GM12878 (cell line): ENCODE data around the gene CORO2B. TPM values are rescaled to one million over a fixed set of nuclear protein-coding genes. Genes with fewer than 3 reads are reported as not detected.

Experiments used
- ATAC-seq: fragments of 200-7000 bp; cut with Tn5 transposase; 3 replicates; pipeline ENCODE4 v1.9.1; 2020; ENCODE audit warnings: mild to moderate bottlenecking, moderate library complexity
- BruUV-seq: library from RNA; stranded (reverse); fragments of 400-500 nt; replicated peaks from 2 replicates; lab custom pipeline; 2021; lab: Mats Ljungman, UMichigan
- CTCF ChIA-PET: fragments of 300-600 bp; sonication (Branson Sonifier 250); formaldehyde crosslinking; extraction: SDS; loops from one replicate; lab custom pipeline; 2021; ENCODE audit warnings: inconsistent platforms; lab: Yijun Ruan, JAX
- POLR2A ChIA-PET: fragments of 350-600 bp; formaldehyde crosslinking; extraction: SDS; loops from one replicate; lab custom pipeline; 2021; ENCODE audit warnings: inconsistent platforms; lab: Charles Lee
- RAD21 ChIA-PET: fragments of 300-600 bp; sonication (Branson Sonifier 250); formaldehyde crosslinking; loops from one replicate; lab custom pipeline; 2023; ENCODE audit warnings: antibody characterized with exemption; ENCODE audit not compliant: unreplicated experiment; lab: Charles Lee
- SMC1A ChIA-PET: fragments of 300-600 bp; sonication (Branson Sonifier 250); formaldehyde crosslinking; loops from one replicate; lab custom pipeline; 2023; ENCODE audit not compliant: unreplicated experiment, uncharacterized antibody; lab: Charles Lee
- DNase-seq: peaks from one replicate; pipeline ENCODE4 v3.0.0-alpha.2; 2011; ENCODE audit warnings: low read depth, low spot score
- FAIRE-seq: peaks from 3 replicates; lab custom pipeline; 2011; peaks lifted over from hg19 to GRCh38; lab: Jason Lieb, UNC
- H2AFZ ChIP-seq: 2 replicates; pipeline ENCODE4 v1.6.0; 2011; ENCODE audit warnings: low read depth, low read length, control low read depth; ENCODE audit not compliant: control insufficient read depth
- H3K27ac ChIP-seq: 2 replicates; pipeline ENCODE4 v1.5.1; 2011; ENCODE audit warnings: control low read depth; ENCODE audit not compliant: control insufficient read depth, insufficient read depth
- H3K27me3 ChIP-seq, 2 experiments: replicated peaks in 1 of 2; 2 replicates each; pipeline versions ENCODE4 v1.6.0 to v1.6.1; 2011; ENCODE audit warnings: low read length in 1 of 2; ENCODE audit not compliant: control insufficient read depth in 2 of 2, insufficient read depth in 2 of 2
- H3K36me3 ChIP-seq, 2 experiments: 2 replicates each; pipeline ENCODE4 v1.5.1; 2011; ENCODE audit warnings: low read length in 1 of 2; ENCODE audit not compliant: control insufficient read depth in 2 of 2, insufficient read depth in 2 of 2
- H3K4me1 ChIP-seq: 2 replicates; pipeline ENCODE4 v1.6.1; 2011; ENCODE audit warnings: mild to moderate bottlenecking, low read length, moderate library complexity, mixed read lengths; ENCODE audit not compliant: control insufficient read depth, insufficient read depth
- H3K4me2 ChIP-seq: 2 replicates; pipeline ENCODE4 v1.6.0; 2011; ENCODE audit warnings: control low read depth; ENCODE audit not compliant: control insufficient read depth, insufficient read depth
- H3K4me3 ChIP-seq: fragments of 200-600 bp; sonication (generic); 2 replicates; pipeline ENCODE4 v1.5.1; 2016
- H3K79me2 ChIP-seq: 2 replicates; pipeline ENCODE4 v1.6.0; 2011; ENCODE audit warnings: low read length; ENCODE audit not compliant: control insufficient read depth, insufficient read depth
- H3K9ac ChIP-seq: 2 replicates; pipeline ENCODE4 v1.8.0; 2011; ENCODE audit warnings: low read length, control low read depth, mixed read lengths; ENCODE audit not compliant: control insufficient read depth, insufficient read depth
- H3K9me3 ChIP-seq: replicated peaks from 3 replicates; pipeline ENCODE4 v1.5.1; 2011; ENCODE audit warnings: mild to moderate bottlenecking, low read length; ENCODE audit not compliant: control insufficient read depth, insufficient read depth
- H4K20me1 ChIP-seq: 2 replicates; pipeline ENCODE4 v1.6.0; 2011; ENCODE audit not compliant: control insufficient read depth, insufficient read depth
- CHD1 ChIP-seq: IDR thresholded peaks from 2 replicates; pipeline ENCODE4 v1.6.1; 2012; ENCODE audit warnings: low read depth, low read length, improper control_type of control experiment
- DPF2 ChIP-seq: fragments of 450-650 bp; IDR thresholded peaks from 2 replicates; pipeline ENCODE4 v1.6.1; 2017; ENCODE audit warnings: mild to moderate bottlenecking
- E2F8 ChIP-seq: fragments of 450-650 bp; IDR thresholded peaks from 2 replicates; pipeline ENCODE4 v1.6.1; 2018; ENCODE audit warnings: mild to moderate bottlenecking, low read depth, moderate library complexity; ENCODE audit not compliant: partially characterized antibody
- EZH2 ChIP-seq: IDR thresholded peaks from 2 replicates; pipeline ENCODE4 v1.6.1; 2012; ENCODE audit warnings: low read depth, mild to moderate bottlenecking, control low read depth, inconsistent platforms, low read length, borderline replicate concordance; ENCODE audit not compliant: control insufficient read depth
- HDAC2 ChIP-seq: fragments of 200-600 bp; sonication (generic); IDR thresholded peaks from 2 replicates; pipeline ENCODE4 v1.6.1; 2017
- NFYA ChIP-seq: IDR thresholded peaks from 2 replicates; pipeline ENCODE4 v1.6.1; 2011; ENCODE audit warnings: low read depth, mild to moderate bottlenecking, low read length, improper control_type of control experiment, borderline replicate concordance
- NFYB ChIP-seq: IDR thresholded peaks from 2 replicates; pipeline ENCODE4 v1.6.1; 2011; ENCODE audit warnings: low read depth, mild to moderate bottlenecking, low read length, improper control_type of control experiment, moderate library complexity; ENCODE audit not compliant: insufficient read depth
- POLR2AphosphoS5 ChIP-seq: IDR thresholded peaks from 2 replicates; pipeline ENCODE4 v1.6.1; 2011; ENCODE audit warnings: mild to moderate bottlenecking, low read length, inconsistent platforms
- RAD51 ChIP-seq: fragments of 450-650 bp; IDR thresholded peaks from 2 replicates; pipeline ENCODE4 v1.6.1; 2016; ENCODE audit warnings: moderate library complexity, mild to moderate bottlenecking, inconsistent platforms
- REST ChIP-seq: IDR thresholded peaks from 2 replicates; pipeline ENCODE4 v1.6.1; 2012; ENCODE audit warnings: mild to moderate bottlenecking, low read depth, low read length
- STAT3 ChIP-seq: IDR thresholded peaks from 2 replicates; pipeline ENCODE4 v1.6.1; 2011; ENCODE audit warnings: low read depth, low read length, improper control_type of control experiment
- ZNF274 ChIP-seq: IDR thresholded peaks from one replicate; pipeline ENCODE4 v1.8.0; 2011; ENCODE audit not compliant: insufficient read length, insufficient read depth
- WGBS: methylation state at CpG from one replicate; pipeline ENCODE4 v1.1.6; 2016; ENCODE audit warnings: low lambda C conversion rate; ENCODE audit not compliant: insufficient replicate concordance, insufficient coverage; ENCODE audit errors: missing lambda C conversion rate; 5-methylcytosine and 5-hydroxymethylcytosine counted together
- in situ Hi-C: fragments of 300-500 bp; cut with MboI; formaldehyde crosslinking; loops from 9 replicates; pipeline ENCODE4 v1.14.3; 2018; ENCODE audit warnings: mixed read lengths
- intact Hi-C: fragments of 100-400 bp; cut with micrococcal nuclease; formaldehyde crosslinking; loops from one replicate; pipeline ENCODE4 v1.14.2; 2022; ENCODE audit not compliant: unreplicated experiment
- polyA plus RNA-seq, 11 experiments: library from polyadenylated mRNA; depleted of rRNA in 4 of 11; unstranded in 6 of 11; stranded (reverse) in 5 of 11; fragments of >200 nt; fragmentation: Nextera tagmentation in 4 of 11; fragmentation: Illumina TruSeq in 1 of 11; extraction: Ambion mirVana in 4 of 11; extraction: Trizol in 1 of 11; gene quantifications; 1 replicate in 1 of 11; 2 replicates in 10 of 11; pipeline versions ENCODE4 v1.2.1 to v1.2.3, GENCODE V29; 2011 to 2016; ENCODE audit warnings: inconsistent platforms in 2 of 11, missing spikeins in 2 of 11, low read depth in 1 of 11
- total RNA-seq, 4 experiments: library from RNA; depleted of rRNA in 3 of 4; stranded (reverse); fragments of >200 nt in 3 of 4; fragmentation: Illumina TruSeq in 1 of 4; extraction: Trizol in 1 of 4; gene quantifications; 2 replicates each; pipeline versions ENCODE4 v1.2.1 to v1.2.3, GENCODE V29; 2013 to 2021
- TF ChIP-seq, protein P1 (sequence below): fragments of 450-650 bp; formaldehyde crosslinking; IDR thresholded peaks from 2 replicates; pipeline ENCODE4 v1.4.0; 2020; ENCODE audit warnings: mild to moderate bottlenecking, moderate library complexity

The CORO2B gene
- total and polyA plus RNA-seq, 10 of the 15 experiments (the other 5 are each of a cell fraction or from before 2014, with no cell fraction given) = 0.05 to 0.73 (median 0.13) TPM; not detected in 4

- TF ChIP-seq E2F8 = no peak
- no peak for TF ChIP-seq STAT3
- TF ChIP-seq RAD51 = no peak
- no peak for TF ChIP-seq NFYA
- no peak for TF ChIP-seq EZH2
- TF ChIP-seq, all 136 proteins: peak for 0
Observed at GRCh38 chr15:68602459-68603215, 23.8 kb downstream of the CORO2B start (continued).

DNA sequence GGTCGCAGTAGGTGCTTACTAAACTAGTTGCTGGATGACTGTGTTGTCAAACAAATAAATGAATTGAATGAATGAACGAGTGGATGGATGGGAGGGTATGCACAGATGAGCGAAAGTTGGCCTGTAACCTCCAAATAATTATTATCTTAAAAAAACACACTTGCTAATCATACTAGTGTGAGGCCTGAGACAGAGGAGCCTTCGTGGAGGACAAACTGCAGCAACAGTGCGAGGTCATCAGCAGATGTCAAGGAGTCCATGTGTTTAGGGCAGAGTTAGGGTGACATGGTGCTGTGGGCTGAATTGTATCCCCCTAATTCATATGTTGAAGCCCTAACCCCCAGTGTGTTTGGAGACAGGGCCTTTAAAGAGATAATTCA lies 24.4 kb downstream of the CORO2B start:
- no peaks in the 10 kb centered on the region for H3K4me1 ChIP-seq
- H3K27ac ChIP-seq = no peak overlapping the region
- no peak overlapping the region for H3K9ac ChIP-seq
- ChIA-PET POLR2A (no interaction called here), SMC1A (no interaction called here), CTCF (no interaction called here), RAD21 (no interaction called here)
- 3% methylated on average over 5 of the region's 5 CpGs for WGBS
- DNase-seq = no peak
- BruUV-seq = no TSS peak
- no peaks in the 10 kb centered on the region; a peak in 2 of 4 replicates for H3K27me3 ChIP-seq
- in situ Hi-C loops (no loop called here), intact Hi-C loops (no loop called here)
- H3K79me2 ChIP-seq = no peaks in the 10 kb centered on the region
- no peaks in the 10 kb centered on the region for H3K36me3 ChIP-seq
- H3K9me3 ChIP-seq = no peaks in the 10 kb centered on the region
- FAIRE-seq = no peak
- no peaks in the 10 kb centered on the region for H4K20me1 ChIP-seq
- H3K4me3 ChIP-seq = no peak overlapping the region
- no peak overlapping the region for H3K4me2 ChIP-seq
- H2AFZ ChIP-seq = no peak overlapping the region
- no peak for ATAC-seq
- TF ChIP-seq DPF2 = no peak
- TF ChIP-seq HDAC2 = no peak
- TF ChIP-seq ZNF274 = no peak
- no peak for TF ChIP-seq POLR2AphosphoS5
- no peak for TF ChIP-seq CHD1
- TF ChIP-seq, protein P1, sequence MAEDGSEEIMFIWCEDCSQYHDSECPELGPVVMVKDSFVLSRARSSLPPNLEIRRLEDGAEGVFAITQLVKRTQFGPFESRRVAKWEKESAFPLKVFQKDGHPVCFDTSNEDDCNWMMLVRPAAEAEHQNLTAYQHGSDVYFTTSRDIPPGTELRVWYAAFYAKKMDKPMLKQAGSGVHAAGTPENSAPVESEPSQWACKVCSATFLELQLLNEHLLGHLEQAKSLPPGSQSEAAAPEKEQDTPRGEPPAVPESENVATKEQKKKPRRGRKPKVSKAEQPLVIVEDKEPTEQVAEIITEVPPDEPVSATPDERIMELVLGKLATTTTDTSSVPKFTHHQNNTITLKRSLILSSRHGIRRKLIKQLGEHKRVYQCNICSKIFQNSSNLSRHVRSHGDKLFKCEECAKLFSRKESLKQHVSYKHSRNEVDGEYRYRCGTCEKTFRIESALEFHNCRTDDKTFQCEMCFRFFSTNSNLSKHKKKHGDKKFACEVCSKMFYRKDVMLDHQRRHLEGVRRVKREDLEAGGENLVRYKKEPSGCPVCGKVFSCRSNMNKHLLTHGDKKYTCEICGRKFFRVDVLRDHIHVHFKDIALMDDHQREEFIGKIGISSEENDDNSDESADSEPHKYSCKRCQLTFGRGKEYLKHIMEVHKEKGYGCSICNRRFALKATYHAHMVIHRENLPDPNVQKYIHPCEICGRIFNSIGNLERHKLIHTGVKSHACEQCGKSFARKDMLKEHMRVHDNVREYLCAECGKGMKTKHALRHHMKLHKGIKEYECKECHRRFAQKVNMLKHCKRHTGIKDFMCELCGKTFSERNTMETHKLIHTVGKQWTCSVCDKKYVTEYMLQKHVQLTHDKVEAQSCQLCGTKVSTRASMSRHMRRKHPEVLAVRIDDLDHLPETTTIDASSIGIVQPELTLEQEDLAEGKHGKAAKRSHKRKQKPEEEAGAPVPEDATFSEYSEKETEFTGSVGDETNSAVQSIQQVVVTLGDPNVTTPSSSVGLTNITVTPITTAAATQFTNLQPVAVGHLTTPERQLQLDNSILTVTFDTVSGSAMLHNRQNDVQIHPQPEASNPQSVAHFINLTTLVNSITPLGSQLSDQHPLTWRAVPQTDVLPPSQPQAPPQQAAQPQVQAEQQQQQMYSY (CRISPR knock-in tag) = no peak
- no peak for TF ChIP-seq NFYB
- no peak for TF ChIP-seq REST
